Heart right ventricle (tissue), 16 donors: ENCODE measurements around the gene MERTK. TPM values are rescaled to one million over a fixed set of nuclear protein-coding genes. Genes with fewer than 3 reads are reported as not detected.

Source experiments
- ATAC-seq, 8 donors: fragments of 200-7000 bp; cut with Tn5 transposase; one replicate each; pipeline ENCODE4 v1.9.1; 2020; ENCODE audit warnings: mild to moderate bottlenecking in 8 of 8, moderate library complexity in 8 of 8, moderate number of reproducible peaks in 1 of 8
- DNase-seq, 2 donors: peaks; one replicate each; pipeline ENCODE4 v3.0.0-alpha.2; 2020
- H3K27ac ChIP-seq, 10 donors: fragments of 200-600 bp; sonication (generic) in 2 of 10; one replicate each; pipeline versions ENCODE4 v1.5.0 to v1.8.0; 2020 to 2022; ENCODE audit warnings: mild to moderate bottlenecking in 3 of 10
- H3K27me3 ChIP-seq, 7 donors: fragments of 200-600 bp; one replicate each; pipeline ENCODE4 v1.8.0; 2021 to 2022; ENCODE audit warnings: mild to moderate bottlenecking in 2 of 7
- H3K36me3 ChIP-seq, 9 donors: fragments of 200-600 bp; sonication (generic) in 1 of 9; one replicate each; pipeline versions ENCODE4 v1.5.0 to v1.8.0; 2020 to 2022; ENCODE audit warnings: mild to moderate bottlenecking in 2 of 9
- H3K4me1 ChIP-seq, 9 donors: fragments of 200-600 bp; sonication (generic) in 1 of 9; one replicate each; pipeline versions ENCODE4 v1.5.0 to v1.8.0; 2020 to 2022; ENCODE audit warnings: mild to moderate bottlenecking in 4 of 9
- H3K4me3 ChIP-seq, 10 donors: fragments of 200-600 bp; sonication (generic) in 2 of 10; one replicate each; pipeline versions ENCODE4 v1.5.0 to v1.8.0; 2020 to 2022; ENCODE audit warnings: mild to moderate bottlenecking in 7 of 10, moderate library complexity in 2 of 10
- H3K9me3 ChIP-seq, 11 donors: fragments of 200-600 bp in 10 of 11; sonication (generic) in 2 of 11; one replicate each; pipeline versions ENCODE4 v1.5.0 to v1.8.0; 2013 to 2022; ENCODE audit warnings: mild to moderate bottlenecking in 2 of 11, control low read depth in 1 of 11, moderate library complexity in 1 of 11
- CTCF ChIP-seq, 9 donors: fragments of 200-600 bp; sonication (generic) in 2 of 9; IDR thresholded peaks; one replicate each; pipeline versions ENCODE4 v1.5.0 to v1.8.0; 2021 to 2022; ENCODE audit warnings: antibody characterized with exemption in 9 of 9, mild to moderate bottlenecking in 5 of 9, moderate library complexity in 1 of 9
- WGBS, 2 donors: extraction: QIAGEN DNeasy Blood & Tissue Kit; methylation state at CpG; one replicate each; pipeline ENCODE4 v1.1.7; 2013; ENCODE audit warnings: inconsistent platforms in 1 of 2; 5-methylcytosine and 5-hydroxymethylcytosine counted together
- intact Hi-C, 10 donors: fragments of 100-400 bp; cut with DNase I; formaldehyde crosslinking; loops; one replicate each; pipeline versions ENCODE4 v1.11.1 to v1.14.2; 2022
- polyA plus RNA-seq, 2 donors: library from polyadenylated mRNA; stranded (reverse); fragments of 200-250 nt; gene quantifications; one replicate each; pipeline ENCODE4 v1.2.3, GENCODE V29; 2013
- total RNA-seq, 10 donors: library from RNA; stranded (reverse); fragmentation: NEBNext Ultra II Directional in 3 of 10; extraction: Animal tissue kit (Norgen Biotek cat#: 25700) in 3 of 10; gene quantifications; one replicate each; pipeline versions ENCODE4 v1.2.1 to v1.2.4, GENCODE V29; 2021 to 2023
- donor health status: Arrhythmogenic right ventricular cardiomyopathy.
- donor health status: ischemic (EF 13 %, LVEDD 7.1; RV severe dilation, severe dysfunction).
- donor health status: healthy with polysubstance abuse.
- donor health status: DM: no; HTN: yes; CAD: no.
- donor health status: DM: no; HTN: no; CAD: no.
- donor health status: ischemic (EF 25% LVEDD 6.9; RV normal size, moderate dysfunction).
- donor health status: ischemic (EF 25% LVEDD 5.7; RV mildly dilated, moderate dysfunction).
- donor health status: healthy.
- donor health status: DM: yes; HTN: yes; CAD: no.
- donor health status: Ischemic cardiomyopathy.
- donor health status: ischemic (EF 35%, LVEDD 5.7; RV mildly dilated, moderate dysfunction).
- donor health status: nonischemic (EF 11% LVEDD 7.7; RV severe dilation, severe dysfunction).
- donor health status: DM: yes; HTN: yes; CAD: no.
- donor health status: PGD.
- donor health status: ischemic (EF 29% LVEDD 5.4; RV normal size, mild dysfunction).
- donor health status: nonischemic (EF 23%, LVEDD 6.1; RV moderate dilation, normal function).

The MERTK gene
- total and polyA plus RNA-seq, 12 donors: 2.3 to 8.9 (median 3.9) TPM

- H3K36me3 ChIP-seq: peaks cover 0 to 71% (median 5%) of the 10 kb centered on the region in 9 donors
- 94 to 97% methylated on average over 10 of the region's 10 CpGs for WGBS, 2 donors
- TF ChIP-seq CTCF (IDR thresholded peaks at IDR 0.05): no peak
- DNase-seq: no peak
- H3K4me3 ChIP-seq: no peak overlapping the region
- no peak for ATAC-seq
- H3K4me1 ChIP-seq: peaks cover 0 to 33% (median 0%) of the 10 kb centered on the region in 9 donors
- H3K9me3 ChIP-seq: no peaks in the 10 kb centered on the region
- intact Hi-C loops: no loop called here
- H3K27me3 ChIP-seq: no peaks in the 10 kb centered on the region
- H3K27ac ChIP-seq: peak overlapping the region in 1 of 10 donors; percentile 34
These were observed 122.9 kb downstream of the MERTK start for GRCh38 chr2:112021290-112021689.

GRCh38 chr2:112021781-112022231, 123.4 kb downstream of the MERTK start:
- no peaks in the 10 kb centered on the region for H3K9me3 ChIP-seq
- 82 to 92% methylated on average over 8 of the region's 8 CpGs for WGBS, 2 donors
- intact Hi-C loops: no loop called here
- H3K36me3 ChIP-seq: peaks cover 0 to 76% (median 5%) of the 10 kb centered on the region in 9 donors
- peaks cover 0 to 33% (median 0%) of the 10 kb centered on the region in 9 donors for H3K4me1 ChIP-seq
- no peak overlapping the region for H3K4me3 ChIP-seq
- no peak for ATAC-seq
- DNase-seq: no peak
- peak overlapping the region in 1 of 10 donors; percentile 34 for H3K27ac ChIP-seq
- no peak for TF ChIP-seq CTCF (IDR thresholded peaks at IDR 0.05)
- no peaks in the 10 kb centered on the region for H3K27me3 ChIP-seq

- 94 to 100% methylated on average over 5 of the region's 5 CpGs for WGBS, 2 donors
- H3K36me3 ChIP-seq: peaks cover 0 to 76% (median 5%) of the 10 kb centered on the region in 9 donors
- peaks cover 0 to 33% (median 0%) of the 10 kb centered on the region in 9 donors for H3K4me1 ChIP-seq
- TF ChIP-seq CTCF (IDR thresholded peaks at IDR 0.05): no peak
- DNase-seq: no peak
- H3K9me3 ChIP-seq: no peaks in the 10 kb centered on the region
- intact Hi-C loops: no loop called here
- no peak overlapping the region for H3K4me3 ChIP-seq
- no peak for ATAC-seq
- H3K27me3 ChIP-seq: no peaks in the 10 kb centered on the region
- peak overlapping the region in 1 of 10 donors; percentile 71 for H3K27ac ChIP-seq
These were observed 125.3 kb downstream of the MERTK start for GRCh38 chr2:112023707-112024106.

GRCh38 chr2:112024231-112024630, 125.8 kb downstream of the MERTK start:
- peak overlapping the region in 1 of 10 donors; percentile 71 for H3K27ac ChIP-seq
- DNase-seq (no peak), ATAC-seq (peak in 3 of 8 donors; percentile 24 to 50 (median 35))
- no peaks in the 10 kb centered on the region for H3K9me3 ChIP-seq
- peaks cover 0 to 75% (median 5%) of the 10 kb centered on the region in 9 donors for H3K36me3 ChIP-seq
- H3K27me3 ChIP-seq: no peaks in the 10 kb centered on the region
- WGBS, 2 donors: 82 to 88% methylated on average over 9 of the region's 9 CpGs
- H3K4me3 ChIP-seq: no peak overlapping the region
- TF ChIP-seq CTCF (IDR thresholded peaks at IDR 0.05): no peak
- intact Hi-C loops: no loop called here
- peaks cover 0 to 33% (median 0%) of the 10 kb centered on the region in 9 donors for H3K4me1 ChIP-seq
